GM12878 (cell line): ENCODE data around the gene EBLN1. TPM values are rescaled to one million over a fixed set of nuclear protein-coding genes. Genes with fewer than 3 reads are reported as not detected.

ENCODE experiments used
- ATAC-seq: fragments of 200-7000 bp; cut with Tn5 transposase; 3 replicates; pipeline ENCODE4 v1.9.1; 2020; ENCODE audit warnings: mild to moderate bottlenecking, moderate library complexity
- BruUV-seq: library from RNA; stranded (reverse); fragments of 400-500 nt; replicated peaks from 2 replicates; lab custom pipeline; 2021; lab: Mats Ljungman, UMichigan
- CTCF ChIA-PET: fragments of 300-600 bp; sonication (Branson Sonifier 250); formaldehyde crosslinking; extraction: SDS; loops from one replicate; lab custom pipeline; 2021; ENCODE audit warnings: inconsistent platforms; lab: Yijun Ruan, JAX
- POLR2A ChIA-PET: fragments of 350-600 bp; formaldehyde crosslinking; extraction: SDS; loops from one replicate; lab custom pipeline; 2021; ENCODE audit warnings: inconsistent platforms; lab: Charles Lee
- RAD21 ChIA-PET: fragments of 300-600 bp; sonication (Branson Sonifier 250); formaldehyde crosslinking; loops from one replicate; lab custom pipeline; 2023; ENCODE audit warnings: antibody characterized with exemption; ENCODE audit not compliant: unreplicated experiment; lab: Charles Lee
- SMC1A ChIA-PET: fragments of 300-600 bp; sonication (Branson Sonifier 250); formaldehyde crosslinking; loops from one replicate; lab custom pipeline; 2023; ENCODE audit not compliant: unreplicated experiment, uncharacterized antibody; lab: Charles Lee
- DNase-seq: peaks from one replicate; pipeline ENCODE4 v3.0.0-alpha.2; 2011; ENCODE audit warnings: low read depth, low spot score
- FAIRE-seq: peaks from 3 replicates; lab custom pipeline; 2011; peaks lifted over from hg19 to GRCh38; lab: Jason Lieb, UNC
- H2AFZ ChIP-seq: 2 replicates; pipeline ENCODE4 v1.6.0; 2011; ENCODE audit warnings: low read depth, low read length, control low read depth; ENCODE audit not compliant: control insufficient read depth
- H3K27ac ChIP-seq: 2 replicates; pipeline ENCODE4 v1.5.1; 2011; ENCODE audit warnings: control low read depth; ENCODE audit not compliant: control insufficient read depth, insufficient read depth
- H3K27me3 ChIP-seq, 2 experiments: replicated peaks in 1 of 2; 2 replicates each; pipeline versions ENCODE4 v1.6.0 to v1.6.1; 2011; ENCODE audit warnings: low read length in 1 of 2; ENCODE audit not compliant: control insufficient read depth in 2 of 2, insufficient read depth in 2 of 2
- H3K36me3 ChIP-seq, 2 experiments: 2 replicates each; pipeline ENCODE4 v1.5.1; 2011; ENCODE audit warnings: low read length in 1 of 2; ENCODE audit not compliant: control insufficient read depth in 2 of 2, insufficient read depth in 2 of 2
- H3K4me1 ChIP-seq: 2 replicates; pipeline ENCODE4 v1.6.1; 2011; ENCODE audit warnings: mild to moderate bottlenecking, low read length, moderate library complexity, mixed read lengths; ENCODE audit not compliant: control insufficient read depth, insufficient read depth
- H3K4me2 ChIP-seq: 2 replicates; pipeline ENCODE4 v1.6.0; 2011; ENCODE audit warnings: control low read depth; ENCODE audit not compliant: control insufficient read depth, insufficient read depth
- H3K4me3 ChIP-seq: fragments of 200-600 bp; sonication (generic); 2 replicates; pipeline ENCODE4 v1.5.1; 2016
- H3K79me2 ChIP-seq: 2 replicates; pipeline ENCODE4 v1.6.0; 2011; ENCODE audit warnings: low read length; ENCODE audit not compliant: control insufficient read depth, insufficient read depth
- H3K9ac ChIP-seq: 2 replicates; pipeline ENCODE4 v1.8.0; 2011; ENCODE audit warnings: low read length, control low read depth, mixed read lengths; ENCODE audit not compliant: control insufficient read depth, insufficient read depth
- H3K9me3 ChIP-seq: replicated peaks from 3 replicates; pipeline ENCODE4 v1.5.1; 2011; ENCODE audit warnings: mild to moderate bottlenecking, low read length; ENCODE audit not compliant: control insufficient read depth, insufficient read depth
- H4K20me1 ChIP-seq: 2 replicates; pipeline ENCODE4 v1.6.0; 2011; ENCODE audit not compliant: control insufficient read depth, insufficient read depth
- BHLHE40 ChIP-seq, 2 experiments: fragments of 450-650 bp in 1 of 2; IDR thresholded peaks; 2 replicates each; pipeline ENCODE4 v1.6.1; 2011 to 2017; ENCODE audit warnings: low read depth in 2 of 2, borderline replicate concordance in 1 of 2, improper control_type of control experiment in 1 of 2, low read length in 1 of 2, mild to moderate bottlenecking in 1 of 2
- EGR1 ChIP-seq, 2 experiments: IDR thresholded peaks; 1 replicate in 1 of 2; 2 replicates in 1 of 2; pipeline ENCODE4 v1.6.1; 2011 to 2012; ENCODE audit warnings: low read depth in 2 of 2, low read length in 2 of 2, borderline replicate concordance in 1 of 2, mild to moderate bottlenecking in 1 of 2, moderate library complexity in 1 of 2
- RAD21 ChIP-seq: IDR thresholded peaks from 2 replicates; pipeline ENCODE4 v1.6.1; 2011; ENCODE audit warnings: mild to moderate bottlenecking, low read depth, low read length, moderate library complexity; ENCODE audit not compliant: insufficient read depth
- SREBF1 ChIP-seq: IDR thresholded peaks from 2 replicates; pipeline ENCODE4 v1.6.1; 2012; ENCODE audit warnings: mild to moderate bottlenecking, low read length
- ZNF384 ChIP-seq: IDR thresholded peaks from 2 replicates; pipeline ENCODE4 v1.6.1; 2012; ENCODE audit warnings: low read depth, mild to moderate bottlenecking, low read length, improper control_type of control experiment, borderline replicate concordance
- WGBS: methylation state at CpG from one replicate; pipeline ENCODE4 v1.1.6; 2016; ENCODE audit warnings: low lambda C conversion rate; ENCODE audit not compliant: insufficient replicate concordance, insufficient coverage; ENCODE audit errors: missing lambda C conversion rate; 5-methylcytosine and 5-hydroxymethylcytosine counted together
- in situ Hi-C: fragments of 300-500 bp; cut with MboI; formaldehyde crosslinking; loops from 9 replicates; pipeline ENCODE4 v1.14.3; 2018; ENCODE audit warnings: mixed read lengths
- intact Hi-C: fragments of 100-400 bp; cut with micrococcal nuclease; formaldehyde crosslinking; loops from one replicate; pipeline ENCODE4 v1.14.2; 2022; ENCODE audit not compliant: unreplicated experiment
- polyA plus RNA-seq, 11 experiments: library from polyadenylated mRNA; depleted of rRNA in 4 of 11; unstranded in 6 of 11; stranded (reverse) in 5 of 11; fragments of >200 nt; fragmentation: Nextera tagmentation in 4 of 11; fragmentation: Illumina TruSeq in 1 of 11; extraction: Ambion mirVana in 4 of 11; extraction: Trizol in 1 of 11; gene quantifications; 1 replicate in 1 of 11; 2 replicates in 10 of 11; pipeline versions ENCODE4 v1.2.1 to v1.2.3, GENCODE V29; 2011 to 2016; ENCODE audit warnings: inconsistent platforms in 2 of 11, missing spikeins in 2 of 11, low read depth in 1 of 11
- total RNA-seq, 4 experiments: library from RNA; depleted of rRNA in 3 of 4; stranded (reverse); fragments of >200 nt in 3 of 4; fragmentation: Illumina TruSeq in 1 of 4; extraction: Trizol in 1 of 4; gene quantifications; 2 replicates each; pipeline versions ENCODE4 v1.2.1 to v1.2.3, GENCODE V29; 2013 to 2021
- TF ChIP-seq, protein P1 (sequence below): fragments of 450-650 bp; conservative IDR thresholded peaks from 2 replicates; pipeline ENCODE4 v1.6.1; 2017; ENCODE audit warnings: mild to moderate bottlenecking, moderate library complexity
- TF ChIP-seq, protein P2 (sequence below): fragments of 450-650 bp; formaldehyde crosslinking; IDR thresholded peaks from 2 replicates; pipeline ENCODE4 v1.5.0; 2022; ENCODE audit warnings: mild to moderate bottlenecking, missing genetic modification characterization

Gene EBLN1
- total and polyA plus RNA-seq, 10 of the 15 experiments (the other 5 are each of a cell fraction or from before 2014, with no cell fraction given) = not detected

DNA sequence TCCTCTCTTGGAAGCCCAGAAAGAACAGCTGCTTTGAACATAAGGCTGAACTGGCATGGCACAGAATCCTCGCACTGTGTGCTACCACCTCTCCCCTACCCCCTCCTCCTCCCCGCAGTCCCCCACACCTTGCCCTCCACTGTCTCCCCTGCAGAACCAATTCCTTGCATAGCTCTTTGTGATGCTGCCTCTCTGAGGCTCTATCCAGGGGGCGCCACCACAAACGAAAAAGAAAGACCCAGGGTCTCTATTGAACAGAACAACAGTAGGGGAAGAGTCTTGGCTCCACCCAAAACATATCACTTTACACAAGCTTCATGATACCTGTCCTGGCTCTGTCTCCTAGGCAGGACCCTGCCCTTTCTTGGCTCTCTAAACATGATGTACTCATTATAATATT is 26.2 kb upstream of the EBLN1 start:
- no peak for FAIRE-seq
- Histone ChIP-seq H3K36me3 (no peaks in the 10 kb centered on the region), H2AFZ (no peak overlapping the region), H3K4me3 (no peak overlapping the region), H3K9me3 (no peaks in the 10 kb centered on the region), H3K4me1 (no peaks in the 10 kb centered on the region), H4K20me1 (no peaks in the 10 kb centered on the region), H3K4me2 (no peak overlapping the region), H3K79me2 (no peaks in the 10 kb centered on the region), H3K27ac (no peak overlapping the region), H3K9ac (no peak overlapping the region), H3K27me3 (no peaks in the 10 kb centered on the region)
- no peak for DNase-seq
- CTCF ChIA-PET = interaction anchor here (0.6 to 1.2 kb wide), 2 partner anchors 13 to 750 kb away, joined by 3 to 4 read pairs; no protein-coding TSS in a partner anchor
- in situ Hi-C loops = no loop called here
- RAD21 ChIA-PET = interaction anchor here (0.6 kb wide), 1 partner anchor 13 kb away, joined by 3 read pairs; no protein-coding TSS in a partner anchor
- POLR2A ChIA-PET = no interaction called here
- ATAC-seq = no peak
- TF ChIP-seq RAD21 = 0 out of 2 replicates have a peak, but pooled peaks have one; percentile 10
- TF ChIP-seq, protein P1, sequence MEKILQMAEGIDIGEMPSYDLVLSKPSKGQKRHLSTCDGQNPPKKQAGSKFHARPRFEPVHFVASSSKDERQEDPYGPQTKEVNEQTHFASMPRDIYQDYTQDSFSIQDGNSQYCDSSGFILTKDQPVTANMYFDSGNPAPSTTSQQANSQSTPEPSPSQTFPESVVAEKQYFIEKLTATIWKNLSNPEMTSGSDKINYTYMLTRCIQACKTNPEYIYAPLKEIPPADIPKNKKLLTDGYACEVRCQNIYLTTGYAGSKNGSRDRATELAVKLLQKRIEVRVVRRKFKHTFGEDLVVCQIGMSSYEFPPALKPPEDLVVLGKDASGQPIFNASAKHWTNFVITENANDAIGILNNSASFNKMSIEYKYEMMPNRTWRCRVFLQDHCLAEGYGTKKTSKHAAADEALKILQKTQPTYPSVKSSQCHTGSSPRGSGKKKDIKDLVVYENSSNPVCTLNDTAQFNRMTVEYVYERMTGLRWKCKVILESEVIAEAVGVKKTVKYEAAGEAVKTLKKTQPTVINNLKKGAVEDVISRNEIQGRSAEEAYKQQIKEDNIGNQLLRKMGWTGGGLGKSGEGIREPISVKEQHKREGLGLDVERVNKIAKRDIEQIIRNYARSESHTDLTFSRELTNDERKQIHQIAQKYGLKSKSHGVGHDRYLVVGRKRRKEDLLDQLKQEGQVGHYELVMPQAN = no peak
- TF ChIP-seq, all 136 proteins: peak for 1
- intact Hi-C loops = no loop called here
- BruUV-seq = no TSS peak
- SMC1A ChIA-PET = interaction anchor here (1.0 kb wide), 1 partner anchor 106 kb away, joined by 3 read pairs; no protein-coding TSS in a partner anchor
- 13% methylated on average over 3 of the region's 4 CpGs for WGBS

DNA sequence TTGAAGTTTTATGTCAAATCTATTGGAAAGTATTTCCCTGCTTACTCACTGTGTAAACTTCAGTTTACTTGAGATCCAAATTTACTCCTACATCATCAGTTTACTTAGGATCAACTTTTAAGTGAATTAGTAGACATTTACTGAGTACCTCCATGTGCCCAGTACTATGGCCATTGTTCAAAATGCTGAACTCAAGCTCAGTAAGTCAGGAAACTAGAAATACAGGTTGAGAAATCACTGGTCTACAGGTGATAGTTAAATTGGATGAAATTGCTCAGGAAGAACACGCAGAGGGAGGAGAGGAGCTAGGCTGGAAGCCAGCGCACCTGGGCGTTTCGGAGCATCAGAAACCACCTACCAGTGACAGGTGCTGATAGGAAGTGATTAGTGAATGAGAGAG is 25.5 kb upstream of the EBLN1 start:
- ChIA-PET RAD21 (interaction anchor here (0.6 kb wide), 1 partner anchor 12 kb away, joined by 3 read pairs; no protein-coding TSS in a partner anchor), CTCF (interaction anchor here (1.2 kb wide), 1 partner anchor 13 kb away, joined by 4 read pairs; no protein-coding TSS in a partner anchor), SMC1A (no interaction called here), POLR2A (no interaction called here)
- BruUV-seq = no TSS peak
- FAIRE-seq (no peak), ATAC-seq (no peak), DNase-seq (no peak)
- TF ChIP-seq SREBF1 (no peak), BHLHE40 (IDR thresholded peaks at IDR 0.05; ENCODE audit: borderline replicate concordance in 1 of 2, low read depth in 2 of 2, low read length in 1 of 2) (no peak), EGR1 (IDR thresholded peaks at IDR 0.05; ENCODE audit: borderline replicate concordance in 1 of 2, low read depth in 2 of 2, low read length in 2 of 2) (no peak), ZNF384 (no peak)
- TF ChIP-seq, protein P2, sequence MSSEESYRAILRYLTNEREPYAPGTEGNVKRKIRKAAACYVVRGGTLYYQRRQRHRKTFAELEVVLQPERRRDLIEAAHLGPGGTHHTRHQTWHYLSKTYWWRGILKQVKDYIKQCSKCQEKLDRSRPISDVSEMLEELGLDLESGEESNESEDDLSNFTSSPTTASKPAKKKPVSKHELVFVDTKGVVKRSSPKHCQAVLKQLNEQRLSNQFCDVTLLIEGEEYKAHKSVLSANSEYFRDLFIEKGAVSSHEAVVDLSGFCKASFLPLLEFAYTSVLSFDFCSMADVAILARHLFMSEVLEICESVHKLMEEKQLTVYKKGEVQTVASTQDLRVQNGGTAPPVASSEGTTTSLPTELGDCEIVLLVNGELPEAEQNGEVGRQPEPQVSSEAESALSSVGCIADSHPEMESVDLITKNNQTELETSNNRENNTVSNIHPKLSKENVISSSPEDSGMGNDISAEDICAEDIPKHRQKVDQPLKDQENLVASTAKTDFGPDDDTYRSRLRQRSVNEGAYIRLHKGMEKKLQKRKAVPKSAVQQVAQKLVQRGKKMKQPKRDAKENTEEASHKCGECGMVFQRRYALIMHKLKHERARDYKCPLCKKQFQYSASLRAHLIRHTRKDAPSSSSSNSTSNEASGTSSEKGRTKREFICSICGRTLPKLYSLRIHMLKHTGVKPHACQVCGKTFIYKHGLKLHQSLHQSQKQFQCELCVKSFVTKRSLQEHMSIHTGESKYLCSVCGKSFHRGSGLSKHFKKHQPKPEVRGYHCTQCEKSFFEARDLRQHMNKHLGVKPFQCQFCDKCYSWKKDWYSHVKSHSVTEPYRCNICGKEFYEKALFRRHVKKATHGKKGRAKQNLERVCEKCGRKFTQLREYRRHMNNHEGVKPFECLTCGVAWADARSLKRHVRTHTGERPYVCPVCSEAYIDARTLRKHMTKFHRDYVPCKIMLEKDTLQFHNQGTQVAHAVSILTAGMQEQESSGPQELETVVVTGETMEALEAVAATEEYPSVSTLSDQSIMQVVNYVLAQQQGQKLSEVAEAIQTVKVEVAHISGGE = no peak
- no peak overlapping the region for H3K4me3 ChIP-seq
- no peaks in the 10 kb centered on the region for H3K36me3 ChIP-seq
- no peaks in the 10 kb centered on the region for H4K20me1 ChIP-seq
- no peak overlapping the region for H2AFZ ChIP-seq
- intact Hi-C loops (no loop called here), in situ Hi-C loops (no loop called here)
- H3K9ac ChIP-seq = no peak overlapping the region
- no peak overlapping the region for H3K27ac ChIP-seq
- H3K4me2 ChIP-seq = no peak overlapping the region
- H3K27me3 ChIP-seq = no peaks in the 10 kb centered on the region
- no peaks in the 10 kb centered on the region for H3K79me2 ChIP-seq
- H3K9me3 ChIP-seq = no peaks in the 10 kb centered on the region
- H3K4me1 ChIP-seq = no peaks in the 10 kb centered on the region
- 89% methylated on average over 4 of the region's 4 CpGs for whole genome bisulfite sequencing
